ENCODE data around the gene KRT24.

GRCh38 chr17:40694584-40694983 is 9.0 kb downstream of the KRT24 start:
- TF ChIP-seq YY1 (IDR thresholded peaks at IDR 0.05; ENCODE audit: insufficient read depth, insufficient read length): no peak
- TF ChIP-seq SUZ12 (IDR thresholded peaks at IDR 0.05; ENCODE audit: extremely low read depth, insufficient read depth, insufficient read length): no peak
- TF ChIP-seq ZNF274 (IDR thresholded peaks at IDR 0.05; ENCODE audit: low read depth, low read length): no peak

All from NT2/D1 (cell line).